T-helper 1 cell (primary cell): Measurements from ENCODE around the gene BCR.

Experiments used
- DNase-seq, 5 donors: peaks; one replicate each; pipeline ENCODE4 v3.0.0-alpha.2; 2012 to 2020

Gene BCR

DNA sequence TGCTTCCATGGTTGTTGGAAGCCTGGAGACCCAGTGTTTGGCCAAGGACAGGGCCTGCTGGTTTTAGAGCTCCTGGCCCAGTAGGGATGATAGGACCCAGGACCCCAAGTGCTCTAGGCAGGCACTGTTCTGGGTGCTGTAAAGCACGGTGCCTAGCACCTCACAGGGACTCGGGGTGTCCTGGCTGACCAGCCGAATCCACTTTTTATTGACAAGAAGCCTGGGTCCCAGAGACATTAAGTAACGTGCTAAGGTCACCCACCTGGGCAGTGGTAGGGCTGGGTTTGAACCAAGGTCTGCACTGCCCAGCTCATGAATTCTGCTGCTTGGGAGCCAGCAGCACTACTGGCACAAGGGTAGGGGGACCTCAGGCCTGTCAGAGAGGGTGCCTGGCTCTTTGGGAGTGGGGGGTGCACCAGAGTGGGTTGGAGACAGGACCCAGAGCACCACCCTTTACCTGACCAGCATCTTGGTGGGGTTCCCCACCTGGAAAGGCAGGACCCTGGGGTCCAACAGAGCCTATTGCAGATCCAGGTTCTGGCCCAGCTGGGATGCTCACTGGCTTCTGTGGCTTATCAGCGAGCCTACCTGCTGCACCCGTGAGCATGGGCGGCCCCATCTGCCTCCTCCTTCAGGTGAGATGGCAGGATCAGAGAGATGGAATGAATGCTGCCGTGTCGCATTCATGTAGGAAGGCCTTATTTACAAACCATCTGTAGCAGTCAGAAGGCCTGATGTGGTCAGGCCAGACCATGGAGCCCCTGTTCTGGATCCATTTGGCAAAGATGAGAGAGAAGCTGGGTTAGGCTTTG is 52.0 kb downstream of the BCR start:
- no peak for DNase-seq

DNA sequence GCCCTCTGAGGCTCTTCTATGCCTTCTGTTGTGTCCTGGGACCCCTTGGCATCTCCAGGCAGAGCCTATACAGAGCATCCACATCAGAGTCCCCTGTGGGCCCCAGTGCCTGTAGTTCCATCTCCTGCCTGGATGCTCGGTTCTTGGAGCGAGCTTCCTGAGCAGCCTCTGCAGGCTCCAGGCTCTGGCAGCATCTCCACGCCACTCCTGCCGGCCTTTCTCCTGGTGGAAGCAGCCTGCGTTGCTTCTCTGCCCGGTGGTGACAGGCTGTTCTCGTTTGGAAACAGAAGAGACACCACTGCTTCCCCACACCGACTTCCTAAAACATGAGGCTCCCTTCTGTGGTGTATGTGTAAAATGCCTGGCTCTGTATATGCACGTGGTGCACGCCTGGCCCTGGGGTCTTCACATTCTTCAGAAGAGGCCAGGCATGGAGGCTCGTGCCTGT is 52.8 kb downstream of the BCR start:
- DNase-seq, result no peak

DNA sequence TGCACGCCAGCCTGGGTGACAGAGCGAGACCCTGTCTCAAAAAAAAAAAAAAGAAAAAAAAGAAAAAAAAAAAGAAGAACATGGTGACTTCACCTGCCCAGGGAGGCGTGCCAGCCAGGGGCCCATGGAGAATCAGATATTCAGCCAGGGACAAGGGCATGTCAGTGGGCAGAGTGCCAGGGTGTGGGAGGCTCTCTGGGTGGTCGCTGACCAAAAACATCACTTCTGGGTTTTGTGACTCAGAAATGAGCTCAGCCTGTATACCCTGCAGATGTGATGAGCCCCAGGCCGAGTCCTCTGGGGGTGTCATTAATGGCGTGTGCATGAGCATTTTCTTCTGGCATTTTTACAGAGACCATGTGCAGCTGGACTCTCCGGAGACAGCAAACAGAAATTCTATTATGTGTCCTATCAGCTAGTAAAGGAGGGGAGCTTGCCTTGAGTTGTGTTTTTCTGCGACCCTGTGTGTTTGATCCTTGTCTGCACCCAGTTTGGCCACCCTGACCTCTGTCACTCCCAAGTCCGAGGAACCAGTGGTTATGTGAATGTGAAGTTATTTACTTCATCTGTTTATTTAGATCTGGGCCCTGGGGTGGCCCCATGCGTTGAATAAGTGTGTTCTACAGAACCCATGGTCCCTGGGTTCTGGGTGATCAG is 53.6 kb downstream of the BCR start:
- DNase-seq, result no peak

DNA sequence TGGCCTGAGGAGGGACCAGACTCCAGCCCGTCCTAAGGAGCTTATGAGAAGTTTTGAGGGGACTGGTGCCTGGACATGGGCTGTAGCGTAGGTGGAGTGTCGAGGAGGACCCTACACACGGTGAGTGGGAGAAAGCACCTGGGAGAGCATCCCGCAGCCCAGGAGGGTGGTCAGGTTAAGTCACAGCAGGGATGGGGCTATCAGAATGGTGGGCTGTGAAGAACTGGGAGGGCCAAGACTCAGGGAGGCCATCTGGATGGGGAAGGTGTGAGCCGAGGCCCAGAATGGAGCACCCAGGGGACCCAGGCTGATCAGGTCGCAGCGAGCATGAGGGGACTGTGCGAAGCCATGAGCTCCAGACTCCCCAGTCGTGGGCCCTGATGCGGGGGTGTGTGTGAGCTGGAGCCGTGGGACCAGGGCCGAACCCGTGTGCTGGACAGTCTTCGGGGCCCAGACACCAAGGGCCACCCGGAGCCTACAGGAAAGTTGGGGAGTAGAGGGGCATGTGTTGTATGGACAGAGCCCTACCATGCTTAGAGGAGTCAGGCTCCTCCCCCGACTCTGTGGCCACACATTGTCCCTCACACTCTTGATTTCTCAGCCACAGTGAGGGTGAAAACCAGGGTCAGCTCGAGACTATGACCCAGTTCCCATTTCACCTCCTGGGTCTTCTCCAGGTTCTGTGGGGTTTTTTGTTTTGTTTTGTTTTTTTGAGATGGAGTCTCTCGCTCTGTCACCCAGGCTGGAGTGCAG is 54.3 kb downstream of the BCR start:
- DNase-seq, result no peak

DNA sequence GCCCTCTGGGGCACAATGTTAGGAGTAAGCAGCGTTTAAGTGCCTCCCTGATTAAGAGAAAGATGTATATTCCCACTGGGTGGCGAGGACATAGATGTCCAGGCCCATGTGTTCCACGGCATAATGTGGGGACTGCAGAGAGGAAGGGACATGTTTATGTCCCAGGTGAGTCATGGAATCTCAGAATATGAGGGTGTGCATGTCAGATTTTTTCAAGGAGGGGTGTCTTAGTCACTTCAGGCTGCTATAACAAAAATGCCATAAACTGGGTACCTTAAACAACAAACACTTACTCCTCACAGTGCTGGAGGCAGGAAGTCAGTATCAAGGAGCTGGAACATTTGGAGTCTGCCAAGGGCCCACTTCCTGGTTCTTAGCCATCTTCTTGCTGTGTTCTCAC is 55.1 kb downstream of the BCR start:
- DNase-seq, result no peak

DNA sequence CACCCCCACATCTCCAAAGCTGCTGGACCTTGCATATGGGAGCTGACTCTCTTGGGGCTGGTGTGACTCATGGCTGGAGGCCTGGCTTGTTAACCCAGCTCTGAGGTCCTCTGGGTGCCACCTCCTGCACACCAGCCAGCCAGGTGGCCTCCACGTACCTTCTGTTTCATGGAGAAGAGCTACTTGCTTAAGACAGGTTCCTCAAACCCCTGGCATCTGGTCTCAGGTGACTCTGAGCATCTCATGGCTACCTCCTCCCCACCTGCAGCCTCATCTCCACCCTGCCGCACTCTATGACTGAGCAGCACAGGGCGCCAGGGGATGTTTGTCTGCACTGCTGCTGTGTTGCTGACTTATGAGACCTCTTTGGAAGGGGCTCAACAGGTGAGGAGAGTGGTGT is 55.7 kb downstream of the BCR start:
- DNase-seq, result no peak

DNA sequence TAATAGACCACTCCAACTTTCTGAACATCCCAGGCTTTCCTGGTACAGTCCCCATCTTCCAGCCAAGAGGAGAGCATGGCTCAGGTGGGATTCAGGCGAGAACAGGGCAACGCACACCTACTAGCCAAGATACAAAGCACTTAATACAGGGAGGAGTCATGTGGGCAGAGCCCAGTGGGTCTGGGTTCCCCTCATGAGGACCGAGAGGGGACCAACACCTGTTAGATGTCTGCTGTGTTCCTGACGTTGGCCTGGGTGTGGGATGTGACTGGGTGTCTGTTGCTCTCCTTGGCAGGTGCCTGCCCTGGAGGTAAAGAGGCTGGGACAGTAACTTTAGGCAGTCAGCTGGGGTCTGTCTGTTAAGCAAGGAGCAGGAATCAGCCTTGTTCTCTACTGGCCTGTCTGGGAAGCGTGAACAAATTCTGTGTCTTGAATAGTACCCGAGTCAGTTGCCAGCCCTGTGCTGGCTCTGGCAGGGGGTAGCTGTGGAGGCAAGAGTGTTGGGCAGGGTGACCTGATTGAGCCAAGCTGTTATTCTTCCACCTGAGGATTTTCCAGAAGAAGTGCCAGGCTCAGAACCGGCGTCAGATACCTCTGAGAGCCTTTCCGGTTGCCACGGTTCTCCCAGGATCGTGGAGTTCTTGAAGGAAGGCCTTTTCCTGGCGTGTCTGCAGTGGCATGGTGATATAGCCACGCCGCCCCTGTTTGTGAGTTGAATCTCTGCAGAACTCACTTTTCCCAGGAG is 56.3 kb downstream of the BCR start:
- no peak for DNase-seq

DNA sequence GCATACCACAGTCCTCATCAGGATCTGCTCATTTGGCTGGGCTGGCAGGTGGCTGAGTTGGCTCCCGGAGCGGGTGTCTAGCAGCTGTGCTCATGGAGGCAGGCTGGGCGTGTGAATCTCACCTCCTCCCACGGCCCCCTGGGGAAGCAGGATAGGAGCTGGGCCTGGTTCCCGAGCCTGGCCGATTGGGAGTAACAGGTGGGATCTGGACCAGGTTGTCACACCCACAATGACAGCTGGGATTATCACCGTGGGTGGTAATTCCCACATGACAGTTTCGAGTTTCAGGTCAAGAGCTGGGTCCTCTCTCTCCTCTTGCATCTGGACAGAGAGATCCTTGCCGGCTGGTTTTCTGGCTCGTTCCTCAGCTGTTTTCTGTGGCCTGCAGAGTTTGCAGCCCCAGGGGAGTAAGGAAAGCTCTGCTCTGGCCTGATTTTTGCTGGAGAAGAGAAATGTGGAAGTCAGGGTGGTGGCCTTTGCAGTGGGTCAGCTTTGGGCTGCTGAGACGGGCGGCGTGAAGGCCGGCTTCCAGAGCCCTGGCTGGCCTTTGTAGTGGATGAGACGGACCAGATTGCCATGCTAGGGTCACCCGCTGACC is 57.0 kb downstream of the BCR start:
- DNase-seq, result no peak

DNA sequence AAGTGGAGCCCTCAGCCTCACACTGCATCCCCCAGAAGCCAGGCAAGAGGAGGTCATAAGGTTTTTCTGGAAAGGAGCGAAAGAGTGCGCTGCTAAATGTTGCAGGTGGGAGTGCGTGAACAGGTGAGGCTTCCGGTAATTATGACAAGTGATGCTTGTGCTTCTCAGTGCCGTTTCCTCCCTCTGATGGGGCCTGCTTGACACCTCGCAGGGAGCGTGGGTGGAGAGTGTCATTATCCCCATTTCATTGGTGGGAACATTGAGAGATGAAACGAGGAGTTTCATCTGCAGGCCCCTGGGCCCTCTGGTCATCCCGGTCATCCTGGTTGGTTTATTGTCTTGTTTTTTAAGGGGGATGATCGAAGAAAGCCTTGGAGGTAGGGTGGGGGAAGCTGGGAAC is 57.5 kb downstream of the BCR start:
- DNase-seq, result no peak

DNA sequence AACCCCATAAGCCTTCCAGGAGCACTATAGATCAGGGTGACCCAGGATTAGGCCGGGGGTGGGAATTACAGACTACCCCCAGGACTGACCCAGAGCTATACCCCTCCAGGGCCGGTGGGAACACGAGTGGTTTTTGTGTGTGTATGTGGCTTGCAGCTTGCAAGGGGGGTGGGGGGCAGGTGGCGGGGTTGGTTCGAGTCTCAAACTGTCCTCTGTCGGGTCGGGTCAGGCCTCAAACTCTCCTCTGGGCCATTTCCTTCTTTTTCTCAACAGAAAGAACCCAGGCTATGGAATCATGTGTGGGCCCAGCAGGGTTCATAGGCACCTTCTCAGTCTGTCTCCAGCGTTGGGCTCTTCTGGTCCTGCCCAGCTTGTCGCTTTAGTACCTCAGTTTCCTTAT is 58.4 kb downstream of the BCR start:
- DNase-seq, result no peak

DNA sequence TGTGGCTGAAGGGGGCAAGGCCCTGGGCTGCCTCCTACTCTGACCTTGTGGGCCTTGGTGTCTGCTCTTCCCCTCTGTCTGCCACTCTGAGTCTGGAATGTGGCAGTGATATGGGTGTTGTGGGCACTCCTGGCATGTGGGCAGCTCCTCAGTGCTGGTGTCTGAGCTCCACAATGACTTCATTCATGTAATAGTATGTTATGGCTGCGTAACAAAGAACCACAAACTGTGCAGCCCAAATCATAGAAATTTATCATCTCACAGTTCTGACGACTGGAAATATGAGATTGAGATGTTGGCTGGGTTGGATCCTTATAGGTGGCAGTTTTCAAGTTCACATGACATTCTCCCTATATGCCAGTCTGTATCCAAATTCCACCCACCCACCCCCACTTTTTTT is 59.1 kb downstream of the BCR start:
- no peak for DNase-seq

DNA sequence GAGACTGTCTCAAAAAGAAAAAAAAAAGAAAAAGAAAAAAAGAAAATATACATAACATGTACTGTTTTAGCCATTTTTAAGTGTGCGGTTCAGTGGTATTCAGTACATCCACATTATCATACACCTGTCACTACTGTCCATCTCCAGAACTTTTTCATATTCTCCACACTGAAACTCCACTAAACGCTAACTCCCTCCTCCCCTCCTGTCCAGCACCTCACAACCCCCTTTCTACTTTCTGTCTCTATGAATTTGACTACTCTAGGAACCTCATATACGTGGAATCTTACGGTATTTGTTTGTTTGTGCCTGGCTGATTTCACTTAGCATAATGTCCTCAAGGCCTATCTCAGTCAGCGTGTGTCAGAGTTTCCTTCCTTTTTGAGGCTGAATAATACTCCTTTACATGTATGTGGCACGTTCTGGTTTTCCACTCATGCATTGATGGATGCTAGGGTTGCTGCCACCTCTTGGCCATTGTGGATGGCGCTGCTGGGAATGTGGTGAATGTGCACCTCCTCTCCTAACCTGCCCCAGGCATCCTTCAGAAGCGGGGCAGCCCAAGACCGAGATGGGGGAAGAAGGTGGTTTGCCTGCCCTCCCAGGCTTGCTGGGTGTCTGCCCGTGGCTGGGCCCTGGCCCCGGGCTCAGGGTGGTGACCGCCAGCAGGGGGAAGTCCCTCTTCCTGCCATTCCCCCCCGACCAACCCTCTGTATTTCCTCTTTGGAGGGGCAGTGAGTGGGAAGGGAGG is 60.5 kb downstream of the BCR start:
- DNase-seq, result peak in 2 of 5 donors; percentile 22 to 33

DNA sequence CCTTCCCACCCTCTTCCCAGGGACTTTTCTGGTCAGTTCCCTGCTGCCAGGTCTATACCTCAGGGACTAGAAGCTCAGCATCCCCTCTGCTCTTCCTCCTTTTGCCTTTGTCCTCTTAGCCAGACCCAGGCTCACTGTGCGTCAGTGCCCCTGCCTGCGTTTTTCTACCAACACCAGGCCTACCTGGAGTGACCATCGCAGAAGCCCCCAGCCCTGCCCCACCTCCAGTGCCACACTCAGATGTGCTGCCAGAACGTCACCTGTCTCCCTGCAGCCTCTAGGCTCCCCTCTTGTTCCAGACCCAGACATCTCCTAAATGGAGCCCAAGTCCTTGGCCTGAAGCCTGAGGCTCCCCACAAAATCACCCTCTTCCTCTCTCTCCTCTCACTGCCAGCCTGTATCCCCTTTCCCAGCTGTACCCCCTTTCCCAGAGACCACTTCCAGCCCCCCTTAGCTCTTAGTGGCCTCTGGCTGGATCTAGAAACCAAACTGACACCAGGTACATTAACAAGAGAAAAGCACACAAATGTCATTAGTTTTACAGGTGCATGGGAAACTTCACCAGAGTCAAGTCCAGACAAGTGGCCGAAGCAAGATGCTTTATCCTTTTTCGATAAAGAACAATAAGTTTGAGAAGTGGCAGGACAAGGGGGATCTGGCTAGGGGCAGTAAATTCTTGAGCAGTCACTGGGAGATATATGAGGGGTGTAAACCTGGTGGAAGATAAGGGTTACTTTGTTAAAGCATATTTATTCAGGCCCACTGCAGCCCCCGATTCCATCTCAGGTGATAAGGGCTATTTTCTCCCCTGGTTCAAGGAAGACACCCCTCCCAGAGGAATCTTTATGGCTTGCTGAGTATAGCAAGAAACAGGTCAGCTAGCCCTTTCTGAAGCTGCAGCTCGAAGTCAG is 61.5 kb downstream of the BCR start:
- no peak for DNase-seq

DNA sequence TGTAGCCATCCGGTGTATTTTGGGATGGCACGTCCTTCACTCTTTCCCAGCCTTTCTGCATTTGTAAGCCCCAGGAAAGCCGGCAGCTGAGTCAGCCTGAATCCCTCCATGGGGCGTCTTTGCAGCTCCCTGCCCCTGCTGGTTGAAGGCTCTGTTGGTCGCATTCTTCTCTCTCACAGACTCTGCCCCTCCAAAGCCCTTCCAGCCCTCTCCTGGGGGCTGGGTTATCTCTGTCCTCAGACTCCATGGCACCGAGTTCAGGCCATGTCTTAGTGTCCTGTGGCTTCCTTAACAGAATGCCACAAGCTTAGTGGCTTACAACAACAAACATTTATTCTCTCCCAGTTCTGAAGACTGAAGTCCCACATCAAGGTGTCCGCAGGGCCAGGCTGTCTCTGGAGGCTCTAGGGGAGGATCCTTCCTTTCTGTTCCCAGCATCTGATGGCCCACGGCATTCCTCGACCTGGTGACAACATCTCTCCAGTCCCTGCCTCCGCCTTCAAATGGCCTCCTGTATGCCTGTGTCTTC is 62.2 kb downstream of the BCR start:
- no peak for DNase-seq

DNA sequence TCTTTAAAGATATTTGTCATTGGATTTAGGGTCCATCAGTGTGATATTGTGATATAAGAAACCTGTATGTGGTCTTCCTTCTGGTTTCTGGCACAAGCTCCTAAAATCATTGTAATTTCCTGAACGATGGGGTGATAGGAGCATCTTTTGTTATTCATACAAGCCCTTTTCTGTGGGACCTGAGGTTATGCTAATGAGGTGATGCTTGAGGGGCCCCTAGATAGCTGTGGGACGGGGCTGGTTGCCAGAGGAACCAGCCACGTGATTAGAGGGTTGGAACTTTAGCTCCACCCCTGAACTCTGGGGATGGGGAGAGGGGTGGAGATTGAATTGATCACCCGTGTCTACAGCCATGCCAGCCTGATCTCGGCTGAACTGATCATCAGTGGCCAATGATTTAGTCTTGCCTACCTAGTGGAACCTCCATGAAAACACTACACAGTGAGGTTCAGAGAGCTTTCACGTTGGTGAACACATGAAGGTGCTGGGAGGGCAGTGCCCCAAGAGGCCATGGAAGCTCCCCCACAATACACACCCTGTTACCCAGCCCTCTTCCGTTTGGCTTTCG is 62.8 kb downstream of the BCR start:
- peak; percentile 20 to 82 (median 65) for DNase-seq

DNA sequence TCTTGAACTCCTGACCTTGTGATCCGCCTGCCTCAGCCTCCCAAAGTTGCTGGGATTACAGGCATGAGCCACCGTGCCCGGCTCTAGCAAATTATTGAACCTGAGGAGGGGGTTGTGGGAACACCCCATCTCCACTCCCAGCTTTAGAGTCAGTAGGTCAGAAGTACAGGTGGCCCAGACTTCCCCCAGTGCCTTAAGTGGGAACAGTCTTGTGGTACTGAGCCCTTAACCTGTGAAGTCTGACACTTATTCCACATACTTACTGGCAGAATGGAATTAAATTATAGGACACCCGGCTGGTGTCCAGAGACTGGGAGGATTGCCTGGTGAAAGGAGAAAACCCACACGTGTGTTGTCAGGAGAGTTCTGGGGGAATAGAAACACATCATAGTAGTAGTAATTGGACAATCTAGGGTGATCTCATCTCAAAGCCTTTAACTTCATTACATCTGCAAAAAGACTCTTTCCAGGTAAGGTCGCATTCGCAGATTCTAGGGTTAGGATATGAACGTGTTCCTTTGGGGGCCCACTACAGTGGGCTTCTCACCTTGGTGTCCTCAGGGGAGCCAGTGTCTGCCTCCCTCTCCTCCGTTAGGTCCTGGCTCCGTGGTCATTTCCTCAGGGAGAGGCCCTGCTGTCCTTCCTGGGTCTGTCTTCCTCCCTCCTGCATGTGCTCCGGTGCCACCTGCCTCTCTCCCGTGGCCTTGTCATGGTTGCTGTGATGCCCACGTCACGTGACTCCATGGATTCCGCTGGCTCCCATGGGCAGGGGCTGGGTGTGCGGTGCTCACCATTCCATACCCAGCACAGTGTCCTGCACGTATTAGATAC is 63.8 kb downstream of the BCR start:
- no peak for DNase-seq

DNA sequence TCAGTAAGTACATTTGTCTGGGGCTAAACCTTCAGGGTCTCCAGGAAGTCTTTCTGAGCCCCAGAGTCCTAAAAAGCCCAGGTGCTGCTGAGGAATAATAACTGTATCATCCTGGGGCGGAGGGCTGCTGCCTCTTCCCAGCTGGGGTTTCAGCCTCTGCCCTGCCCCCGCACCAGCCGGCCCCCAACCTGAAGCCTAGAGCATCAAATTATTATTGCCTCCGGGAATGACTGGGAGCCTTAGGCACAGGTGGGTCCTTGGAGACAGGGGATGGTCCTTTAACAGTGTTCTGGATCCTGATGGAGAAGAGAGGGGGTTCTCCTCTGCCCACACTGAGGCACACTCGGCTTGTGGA is 64.4 kb downstream of the BCR start:
- no peak for DNase-seq

DNA sequence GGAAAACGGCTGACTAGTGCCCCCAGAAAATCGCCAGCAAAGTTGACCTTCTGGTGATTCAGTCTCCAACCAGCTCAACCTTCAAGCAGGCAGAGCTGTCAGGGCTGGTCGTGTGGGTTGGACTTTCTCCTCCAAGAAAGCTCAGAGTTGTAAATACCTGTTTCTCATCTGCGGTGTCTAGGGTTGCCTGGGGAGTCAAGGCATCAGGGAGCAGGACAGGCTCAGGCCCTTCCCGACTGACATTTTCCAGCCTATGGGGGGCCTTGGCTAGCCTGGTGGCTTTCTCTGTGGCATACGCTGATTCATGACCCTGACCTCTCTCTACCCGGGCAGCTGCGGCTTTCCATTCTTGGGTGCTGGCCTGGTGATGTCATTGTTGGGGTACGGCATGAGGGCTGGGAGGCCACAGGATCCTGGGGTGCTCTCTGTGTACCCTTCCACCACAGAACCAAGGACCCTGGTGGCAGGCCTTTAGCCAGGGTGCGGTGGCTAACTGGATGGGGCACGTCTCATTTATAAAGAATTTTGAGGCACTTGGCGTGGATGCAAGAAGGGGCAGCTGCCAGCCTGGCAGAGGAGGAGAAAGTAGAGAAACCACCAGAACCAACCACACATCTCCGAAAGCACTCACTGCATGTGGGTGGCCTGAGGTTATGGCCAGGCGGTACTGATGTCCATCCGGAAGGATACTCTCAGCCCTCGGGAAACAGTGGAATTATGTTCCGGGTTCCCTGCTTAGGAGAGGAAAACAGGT is 64.9 kb downstream of the BCR start:
- no peak for DNase-seq

DNA sequence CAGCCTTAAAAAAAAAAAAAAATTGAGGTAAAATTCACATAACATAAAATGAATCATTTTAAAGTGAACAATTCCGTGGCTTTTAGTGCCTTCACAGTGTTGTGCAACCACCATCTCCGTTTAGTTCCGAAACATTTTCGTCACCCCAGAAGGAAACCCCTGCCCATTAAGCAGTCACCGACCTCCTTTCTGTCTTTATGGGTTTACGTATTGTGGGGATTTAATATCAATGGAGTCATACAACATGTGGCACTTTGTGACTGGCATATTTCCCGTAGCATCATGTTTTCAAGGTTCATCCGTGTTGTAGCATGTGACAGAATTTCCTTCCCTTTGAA is 65.5 kb downstream of the BCR start:
- DNase-seq, result no peak
